Urothelium cell line (cell line): Measurements from ENCODE around the gene TMEM158.

Experiments used
- DNase-seq: peaks from one replicate; pipeline ENCODE4 v3.0.0; 2011; ENCODE audit warnings: low spot score, mixed read lengths
- FAIRE-seq: peaks from 2 replicates; lab custom pipeline; 2011; peaks lifted over from hg19 to GRCh38; lab: Jason Lieb, UNC

The TMEM158 gene

GRCh38 chr3:45207446-45207845 is 18.6 kb downstream of the TMEM158 start:
- DNase-seq: no peak
- no peak for FAIRE-seq

GRCh38 chr3:45205126-45205525 is 21.0 kb downstream of the TMEM158 start:
- FAIRE-seq: no peak
- no peak for DNase-seq

GRCh38 chr3:45204136-45204535 is 22.0 kb downstream of the TMEM158 start:
- FAIRE-seq: no peak
- DNase-seq: no peak

- peak; percentile 92 for FAIRE-seq
- peak; percentile 85 for DNase-seq
Measured at GRCh38 chr3:45199837-45200648, 26.0 kb downstream of the TMEM158 start.

- DNase-seq: no peak
Measured at GRCh38 chr3:45198264-45199260, 27.5 kb downstream of the TMEM158 start.

GRCh38 chr3:45194791-45195190 is 31.3 kb downstream of the TMEM158 start:
- FAIRE-seq (no peak), DNase-seq (no peak)

More at GRCh38 chr3:45198264-45199260, 27.5 kb downstream of the TMEM158 start:
- no peak for FAIRE-seq

GRCh38 chr3:45191924-45192417 is 34.1 kb downstream of the TMEM158 start:
- no peak for DNase-seq
- FAIRE-seq: no peak

GRCh38 chr3:45191424-45191823 is 34.7 kb downstream of the TMEM158 start:
- DNase-seq: no peak
- FAIRE-seq: no peak

- DNase-seq (no peak), FAIRE-seq (no peak)
Measured at GRCh38 chr3:45188719-45189659, 37.1 kb downstream of the TMEM158 start.

GRCh38 chr3:45187694-45188141 is 38.4 kb downstream of the TMEM158 start:
- FAIRE-seq (no peak), DNase-seq (no peak)

- no peak for FAIRE-seq
- no peak for DNase-seq
Measured at GRCh38 chr3:45186871-45187270, 39.2 kb downstream of the TMEM158 start.

- FAIRE-seq (no peak), DNase-seq (no peak)
Measured at GRCh38 chr3:45185461-45185860, 40.6 kb downstream of the TMEM158 start.

GRCh38 chr3:45185052-45185451 is 41.0 kb downstream of the TMEM158 start:
- no peak for DNase-seq
- no peak for FAIRE-seq

- no peak for DNase-seq
- FAIRE-seq: no peak
Measured at GRCh38 chr3:45183872-45184262, 42.2 kb downstream of the TMEM158 start.

- FAIRE-seq (peak; percentile 86), DNase-seq (peak; percentile 82)
Measured at GRCh38 chr3:45182915-45183871, 42.9 kb downstream of the TMEM158 start.

GRCh38 chr3:45181496-45181895 is 44.6 kb downstream of the TMEM158 start:
- DNase-seq: no peak
- no peak for FAIRE-seq

- DNase-seq (no peak), FAIRE-seq (no peak)
Measured at GRCh38 chr3:45180899-45181298, 45.2 kb downstream of the TMEM158 start.

GRCh38 chr3:45180051-45180450 is 46.0 kb downstream of the TMEM158 start:
- DNase-seq (peak; percentile 52), FAIRE-seq (no peak)

- FAIRE-seq: no peak
- no peak for DNase-seq
Measured at GRCh38 chr3:45179163-45179562, 46.9 kb downstream of the TMEM158 start.
